IMR-90 (cell line): ENCODE measurements around the gene TRIM13.

Source experiments
- BHLHE40 ChIP-seq: fragments of 150-350 bp; IDR thresholded peaks from 2 replicates; pipeline ENCODE4 v1.6.1; 2016; ENCODE audit warnings: mild to moderate bottlenecking, low read depth, low read length
- CEBPB ChIP-seq: IDR thresholded peaks from 2 replicates; pipeline ENCODE4 v1.6.1; 2012; ENCODE audit warnings: low read depth, low read length, improper control_type of control experiment
- CHD1 ChIP-seq: IDR thresholded peaks from 2 replicates; pipeline ENCODE4 v1.6.1; 2012; ENCODE audit warnings: low read depth, low read length, improper control_type of control experiment
- MXI1 ChIP-seq: IDR thresholded peaks from 2 replicates; pipeline ENCODE4 v1.6.1; 2012; ENCODE audit warnings: low read depth, mild to moderate bottlenecking, low read length, moderate library complexity, borderline replicate concordance
- POLR2A ChIP-seq: IDR thresholded peaks from 2 replicates; pipeline ENCODE4 v1.6.1; 2012; ENCODE audit warnings: mild to moderate bottlenecking, low read depth, low read length
- RAD21 ChIP-seq: IDR thresholded peaks from 2 replicates; pipeline ENCODE4 v1.6.1; 2012; ENCODE audit warnings: low read length, improper control_type of control experiment
- RCOR1 ChIP-seq: IDR thresholded peaks from 2 replicates; pipeline ENCODE4 v1.6.1; 2012; ENCODE audit warnings: mild to moderate bottlenecking, low read length, improper control_type of control experiment; ENCODE audit not compliant: insufficient replicate concordance
- SMC3 ChIP-seq: fragments of 150-350 bp; IDR thresholded peaks from 2 replicates; pipeline ENCODE4 v1.6.1; 2016; ENCODE audit warnings: low read depth, mild to moderate bottlenecking, antibody characterized with exemption, low read length, moderate library complexity
- TF ChIP-seq, protein P1 (sequence below): conservative IDR thresholded peaks from 2 replicates; pipeline ENCODE4 v1.5.1; 2012; ENCODE audit warnings: mild to moderate bottlenecking, low read depth, low read length, improper control_type of control experiment
- TF ChIP-seq, protein P2 (sequence below): fragments of 150-350 bp; IDR thresholded peaks from 2 replicates; pipeline ENCODE4 v1.6.1; 2016; ENCODE audit warnings: low read depth, mild to moderate bottlenecking, low read length, moderate library complexity, borderline replicate concordance

DNA sequence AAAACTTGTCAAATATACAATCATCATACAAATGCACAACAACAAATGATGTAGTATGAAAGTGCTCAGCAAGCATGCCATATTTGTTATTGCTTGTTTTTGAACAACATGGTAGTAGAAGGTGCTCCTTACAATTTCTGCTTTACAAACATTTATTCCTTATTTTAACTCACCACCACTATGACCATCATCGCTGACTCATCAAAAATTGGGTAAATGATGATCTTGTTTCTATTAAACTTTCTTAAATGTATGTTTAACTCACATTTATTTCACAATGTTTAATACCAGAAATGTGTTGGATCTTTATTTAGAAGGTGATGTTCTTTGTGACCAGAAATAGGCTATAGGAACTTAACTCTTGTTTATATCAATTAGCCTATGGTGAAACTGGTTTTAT is 63.9 kb downstream of the TRIM13 start:
- TF ChIP-seq, protein P1, sequence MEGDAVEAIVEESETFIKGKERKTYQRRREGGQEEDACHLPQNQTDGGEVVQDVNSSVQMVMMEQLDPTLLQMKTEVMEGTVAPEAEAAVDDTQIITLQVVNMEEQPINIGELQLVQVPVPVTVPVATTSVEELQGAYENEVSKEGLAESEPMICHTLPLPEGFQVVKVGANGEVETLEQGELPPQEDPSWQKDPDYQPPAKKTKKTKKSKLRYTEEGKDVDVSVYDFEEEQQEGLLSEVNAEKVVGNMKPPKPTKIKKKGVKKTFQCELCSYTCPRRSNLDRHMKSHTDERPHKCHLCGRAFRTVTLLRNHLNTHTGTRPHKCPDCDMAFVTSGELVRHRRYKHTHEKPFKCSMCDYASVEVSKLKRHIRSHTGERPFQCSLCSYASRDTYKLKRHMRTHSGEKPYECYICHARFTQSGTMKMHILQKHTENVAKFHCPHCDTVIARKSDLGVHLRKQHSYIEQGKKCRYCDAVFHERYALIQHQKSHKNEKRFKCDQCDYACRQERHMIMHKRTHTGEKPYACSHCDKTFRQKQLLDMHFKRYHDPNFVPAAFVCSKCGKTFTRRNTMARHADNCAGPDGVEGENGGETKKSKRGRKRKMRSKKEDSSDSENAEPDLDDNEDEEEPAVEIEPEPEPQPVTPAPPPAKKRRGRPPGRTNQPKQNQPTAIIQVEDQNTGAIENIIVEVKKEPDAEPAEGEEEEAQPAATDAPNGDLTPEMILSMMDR = no peak
- TF ChIP-seq SMC3 (no peak), POLR2A (no peak), CEBPB (no peak), CHD1 (no peak), RCOR1 (no peak), RAD21 (no peak), BHLHE40 (no peak), MXI1 (no peak)
- TF ChIP-seq, protein P2, sequence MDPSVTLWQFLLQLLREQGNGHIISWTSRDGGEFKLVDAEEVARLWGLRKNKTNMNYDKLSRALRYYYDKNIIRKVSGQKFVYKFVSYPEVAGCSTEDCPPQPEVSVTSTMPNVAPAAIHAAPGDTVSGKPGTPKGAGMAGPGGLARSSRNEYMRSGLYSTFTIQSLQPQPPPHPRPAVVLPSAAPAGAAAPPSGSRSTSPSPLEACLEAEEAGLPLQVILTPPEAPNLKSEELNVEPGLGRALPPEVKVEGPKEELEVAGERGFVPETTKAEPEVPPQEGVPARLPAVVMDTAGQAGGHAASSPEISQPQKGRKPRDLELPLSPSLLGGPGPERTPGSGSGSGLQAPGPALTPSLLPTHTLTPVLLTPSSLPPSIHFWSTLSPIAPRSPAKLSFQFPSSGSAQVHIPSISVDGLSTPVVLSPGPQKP = no peak
